Epithelial cell of esophagus (primary cell): ENCODE data around the gene GRM4.

Experiments
- DNase-seq: peaks from one replicate; pipeline ENCODE4 v3.0.0; 2010; ENCODE audit warnings: low read depth
- H3K4me3 ChIP-seq: 2 replicates; pipeline ENCODE4 v1.5.1; 2011; ENCODE audit warnings: mild to moderate bottlenecking, low read length, control low read depth
- CTCF ChIP-seq: IDR thresholded peaks from 2 replicates; pipeline ENCODE4 v1.5.1; 2011; ENCODE audit warnings: low read depth, mild to moderate bottlenecking, low read length, control low read depth, inconsistent platforms; ENCODE audit not compliant: insufficient read depth; ENCODE audit errors: missing control alignments

The GRM4 gene

GRCh38 chr6:34092631-34093030 lies 53.3 kb downstream of the GRM4 start:
- DNase-seq, result no peak
- TF ChIP-seq CTCF, result no peak
- H3K4me3 ChIP-seq, result no peak overlapping the region

GRCh38 chr6:34090935-34091334 lies 55.0 kb downstream of the GRM4 start:
- no peak for TF ChIP-seq CTCF

GRCh38 chr6:34090529-34090928 lies 55.4 kb downstream of the GRM4 start:
- no peak for TF ChIP-seq CTCF
- DNase-seq, result no peak
- H3K4me3 ChIP-seq, result no peak overlapping the region

More at GRCh38 chr6:34090935-34091334, 55.0 kb downstream of the GRM4 start:
- no peak for DNase-seq
- H3K4me3 ChIP-seq, result no peak overlapping the region

- no peak for TF ChIP-seq CTCF
- no peak overlapping the region for H3K4me3 ChIP-seq
- peak; percentile 5 for DNase-seq
Measured at GRCh38 chr6:34086558-34086957, 59.3 kb downstream of the GRM4 start.

- no peak for TF ChIP-seq CTCF
- DNase-seq, result no peak
- no peak overlapping the region for H3K4me3 ChIP-seq
Measured at GRCh38 chr6:34085453-34086170, 60.3 kb downstream of the GRM4 start.

- DNase-seq, result no peak
- TF ChIP-seq CTCF, result no peak
- H3K4me3 ChIP-seq, result no peak overlapping the region
Measured at GRCh38 chr6:34084591-34085290, 61.1 kb downstream of the GRM4 start.
